ENCODE results near the gene CXCL5.

- no peak for TF ChIP-seq POLR2A (IDR thresholded peaks at IDR 0.05)
- no peak for TF ChIP-seq CTCF (IDR thresholded peaks at IDR 0.05)
Measured at GRCh38 chr4:74016068-74016467, 17.6 kb upstream of the CXCL5 start.
